ENCODE data around the gene UCP2. TPM values are rescaled to one million over a fixed set of nuclear protein-coding genes. Genes with fewer than 3 reads are reported as not detected.

The UCP2 gene
- total RNA-seq (10 to 100 TPM; 12.2 to 21.5 TPM), polyA plus RNA-seq (ENCODE audit: insufficient read length in 2 of 2) (10 to 100 TPM; 52.3 to 62.0 TPM)
- long read RNA-seq, donor 1, transcript UCP2-201 (8 exons, 2,113 nt) = major isoform, 8 of 8 reads
- long read RNA-seq, donor 1, partial matches to known transcripts = 0 of 8 reads
- long read RNA-seq, donor 1, other reads (novel, unspliced or antisense) = 0 of 8 reads
- long read RNA-seq, donor 2, transcript UCP2-201 (8 exons, 2,113 nt) = major isoform, 7 of 12 reads
- long read RNA-seq, donor 2, partial matches to known transcripts = 0 of 12 reads
- long read RNA-seq, donor 2, other reads (novel, unspliced or antisense) = 0 of 12 reads
- long read RNA-seq, donor 3, transcript UCP2-201 (8 exons, 2,113 nt) = major isoform, 10 of 12 reads
- long read RNA-seq, donor 3, partial matches to known transcripts = 0 of 12 reads
- long read RNA-seq, donor 3, other reads (novel, unspliced or antisense) = 0 of 12 reads
- long read RNA-seq, donor 4, transcript UCP2-201 (8 exons, 2,113 nt) = major isoform, 5 of 6 reads
- long read RNA-seq, donor 4, partial matches to known transcripts = 0 of 6 reads
- long read RNA-seq, donor 4, other reads (novel, unspliced or antisense) = 0 of 6 reads

DNA sequence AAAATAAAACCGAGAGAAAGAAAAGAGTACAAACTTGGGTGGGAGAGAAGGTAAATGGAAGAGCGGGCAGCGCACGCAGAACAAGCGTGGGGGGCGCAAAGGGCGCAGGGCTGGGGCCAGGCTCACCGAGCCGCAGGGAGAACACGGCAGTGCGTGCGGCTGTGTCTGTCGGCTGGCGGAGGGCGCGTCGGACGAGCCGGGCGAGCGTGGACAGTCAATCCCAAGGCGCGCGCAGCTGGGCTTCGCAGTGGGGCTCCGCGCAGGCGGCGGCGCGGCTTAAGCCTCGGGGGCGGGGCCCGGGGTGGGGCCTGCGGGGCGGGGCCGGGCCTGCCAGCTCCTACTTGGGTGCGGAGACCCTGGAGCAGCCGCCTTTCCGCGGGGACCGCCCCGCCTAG is at the start of gene UCP2:
Gene UCP2, minus strand, starts transcription at position 249 of the 395 bp plus-strand sequence. CDS start 4,465 bp downstream, outside the sequence.
- H3K4me3 ChIP-seq (ENCODE audit: low read depth, low read length) = peak within 1 kb of the TSS; percentile 92
- no peaks in the 10 kb centered on the region for H3K9me3 ChIP-seq (ENCODE audit: control insufficient read depth, insufficient read depth, low read length)
- peaks cover 10% of the 10 kb centered on the region for H3K36me3 ChIP-seq (ENCODE audit: control insufficient read depth, insufficient read depth, low read length)
- peak within 1 kb of the TSS; percentile 95 for H3K27ac ChIP-seq (ENCODE audit: low read depth, low read length)
- H3K4me1 ChIP-seq (ENCODE audit: control insufficient read depth, insufficient read depth, low read length) = peaks cover 32% of the 10 kb centered on the region
- WGBS (ENCODE audit: insufficient coverage) = under 1% methylated on average over 42 of the region's 43 CpGs
- DNase-seq (ENCODE audit: low read depth in 4 of 6, low spot score in 6 of 6) = peak in 5 of 6 donors; percentile 23 to 86 (median 52)
- no peaks in the 10 kb centered on the region for H3K27me3 ChIP-seq (ENCODE audit: control insufficient read depth, insufficient read depth, low read length)

- 94% methylated on average over 7 of the region's 9 CpGs for WGBS (ENCODE audit: insufficient coverage)
- H3K36me3 ChIP-seq (ENCODE audit: control insufficient read depth, insufficient read depth, low read length) = peaks cover 47% of the 10 kb centered on the region
Observed at GRCh38 chr11:74030723-74031676, 48.4 kb upstream of the UCP2 start.

GRCh38 chr11:74025467-74026166 is 43.0 kb upstream of the UCP2 start:
- Histone ChIP-seq H3K27me3 (ENCODE audit: control insufficient read depth, insufficient read depth, low read length) (no peaks in the 10 kb centered on the region), H3K36me3 (ENCODE audit: control insufficient read depth, insufficient read depth, low read length) (peaks cover 30% of the 10 kb centered on the region), H3K4me3 (ENCODE audit: low read depth, low read length) (no peak overlapping the region), H3K27ac (ENCODE audit: low read depth, low read length) (no peak overlapping the region), H3K4me1 (ENCODE audit: control insufficient read depth, insufficient read depth, low read length) (no peaks in the 10 kb centered on the region), H3K9me3 (ENCODE audit: control insufficient read depth, insufficient read depth, low read length) (no peaks in the 10 kb centered on the region)
- no peak for DNase-seq (ENCODE audit: low read depth in 4 of 6, low spot score in 6 of 6)
- 100% methylated on average over 4 of the region's 7 CpGs for WGBS (ENCODE audit: insufficient coverage)

More at GRCh38 chr11:74030723-74031676, 48.4 kb upstream of the UCP2 start:
- no peak overlapping the region for H3K4me3 ChIP-seq (ENCODE audit: low read depth, low read length)
- H3K4me1 ChIP-seq (ENCODE audit: control insufficient read depth, insufficient read depth, low read length) = no peaks in the 10 kb centered on the region
- H3K27me3 ChIP-seq (ENCODE audit: control insufficient read depth, insufficient read depth, low read length) = no peaks in the 10 kb centered on the region
- H3K9me3 ChIP-seq (ENCODE audit: control insufficient read depth, insufficient read depth, low read length) = no peaks in the 10 kb centered on the region
- DNase-seq (ENCODE audit: low read depth in 4 of 6, low spot score in 6 of 6) = no peak
- no peak overlapping the region for H3K27ac ChIP-seq (ENCODE audit: low read depth, low read length)

- H3K4me3 ChIP-seq (ENCODE audit: low read depth, low read length) = no peak overlapping the region
- H3K9me3 ChIP-seq (ENCODE audit: control insufficient read depth, insufficient read depth, low read length) = no peaks in the 10 kb centered on the region
- H3K4me1 ChIP-seq (ENCODE audit: control insufficient read depth, insufficient read depth, low read length) = peaks cover 3% of the 10 kb centered on the region
- peak in 2 of 6 donors; percentile 10 for DNase-seq (ENCODE audit: low read depth in 4 of 6, low spot score in 6 of 6)
- H3K27me3 ChIP-seq (ENCODE audit: control insufficient read depth, insufficient read depth, low read length) = no peaks in the 10 kb centered on the region
- no peak overlapping the region for H3K27ac ChIP-seq (ENCODE audit: low read depth, low read length)
- 71% methylated on average over 1 of the region's 2 CpGs for WGBS (ENCODE audit: insufficient coverage)
- H3K36me3 ChIP-seq (ENCODE audit: control insufficient read depth, insufficient read depth, low read length) = peaks cover 25% of the 10 kb centered on the region
Observed at GRCh38 chr11:74024261-74025029, 41.8 kb upstream of the UCP2 start.

GRCh38 chr11:74023276-74023675 is 40.6 kb upstream of the UCP2 start:
- H3K4me1 ChIP-seq (ENCODE audit: control insufficient read depth, insufficient read depth, low read length) = peaks cover 6% of the 10 kb centered on the region
- H3K4me3 ChIP-seq (ENCODE audit: low read depth, low read length) = no peak overlapping the region
- peaks cover 31% of the 10 kb centered on the region for H3K36me3 ChIP-seq (ENCODE audit: control insufficient read depth, insufficient read depth, low read length)
- H3K9me3 ChIP-seq (ENCODE audit: control insufficient read depth, insufficient read depth, low read length) = no peaks in the 10 kb centered on the region
- H3K27ac ChIP-seq (ENCODE audit: low read depth, low read length) = no peak overlapping the region
- H3K27me3 ChIP-seq (ENCODE audit: control insufficient read depth, insufficient read depth, low read length) = no peaks in the 10 kb centered on the region
- DNase-seq (ENCODE audit: low read depth in 4 of 6, low spot score in 6 of 6) = no peak

- Histone ChIP-seq H3K9me3 (ENCODE audit: control insufficient read depth, insufficient read depth, low read length) (no peaks in the 10 kb centered on the region), H3K4me3 (ENCODE audit: low read depth, low read length) (no peak overlapping the region), H3K27ac (ENCODE audit: low read depth, low read length) (no peak overlapping the region), H3K27me3 (ENCODE audit: control insufficient read depth, insufficient read depth, low read length) (no peaks in the 10 kb centered on the region), H3K36me3 (ENCODE audit: control insufficient read depth, insufficient read depth, low read length) (peaks cover 30% of the 10 kb centered on the region), H3K4me1 (ENCODE audit: control insufficient read depth, insufficient read depth, low read length) (peaks cover 6% of the 10 kb centered on the region)
- no peak for DNase-seq (ENCODE audit: low read depth in 4 of 6, low spot score in 6 of 6)
- 84% methylated on average over 3 of the region's 6 CpGs for whole genome bisulfite sequencing (ENCODE audit: insufficient coverage)
Observed at GRCh38 chr11:74022546-74022945, 39.9 kb upstream of the UCP2 start.

DNA sequence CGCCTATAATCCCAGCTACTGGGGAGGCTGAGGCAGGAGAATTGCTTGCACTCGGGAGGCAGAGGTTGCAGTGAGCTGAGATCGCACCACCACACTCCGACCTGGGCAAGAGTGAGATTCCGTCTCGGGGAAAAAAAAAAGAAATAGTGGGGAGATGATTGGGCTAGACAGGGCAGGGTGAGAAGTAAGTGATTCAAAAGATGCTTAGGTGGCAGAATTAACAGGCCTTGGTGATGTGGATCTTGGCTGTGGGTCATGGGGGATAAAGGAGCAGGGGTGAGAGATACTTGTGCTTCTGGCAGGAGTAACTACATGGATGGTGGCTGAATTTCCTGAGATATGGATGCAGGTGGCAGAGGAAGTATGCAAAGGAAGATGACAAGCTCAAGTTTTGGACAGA is 39.4 kb upstream of the UCP2 start:
- no peak overlapping the region for H3K4me3 ChIP-seq (ENCODE audit: low read depth, low read length)

GRCh38 chr11:74020539-74020938 is 37.9 kb upstream of the UCP2 start:
- DNase-seq (ENCODE audit: low read depth in 4 of 6, low spot score in 6 of 6) = no peak
- H3K36me3 ChIP-seq (ENCODE audit: control insufficient read depth, insufficient read depth, low read length) = peaks cover 44% of the 10 kb centered on the region
- H3K4me1 ChIP-seq (ENCODE audit: control insufficient read depth, insufficient read depth, low read length) = peaks cover 6% of the 10 kb centered on the region
- WGBS (ENCODE audit: insufficient coverage) = 84% methylated on average over 4 of the region's 4 CpGs
- H3K27me3 ChIP-seq (ENCODE audit: control insufficient read depth, insufficient read depth, low read length) = no peaks in the 10 kb centered on the region
- H3K27ac ChIP-seq (ENCODE audit: low read depth, low read length) = peak overlapping the region; percentile 17
- no peak overlapping the region for H3K4me3 ChIP-seq (ENCODE audit: low read depth, low read length)
- H3K9me3 ChIP-seq (ENCODE audit: control insufficient read depth, insufficient read depth, low read length) = no peaks in the 10 kb centered on the region

More for the DNA sequence above, 39.4 kb upstream of the UCP2 start:
- no peaks in the 10 kb centered on the region for H3K27me3 ChIP-seq (ENCODE audit: control insufficient read depth, insufficient read depth, low read length)
- no peak for DNase-seq (ENCODE audit: low read depth in 4 of 6, low spot score in 6 of 6)
- H3K4me1 ChIP-seq (ENCODE audit: control insufficient read depth, insufficient read depth, low read length) = peaks cover 6% of the 10 kb centered on the region
- no peaks in the 10 kb centered on the region for H3K9me3 ChIP-seq (ENCODE audit: control insufficient read depth, insufficient read depth, low read length)
- no peak overlapping the region for H3K27ac ChIP-seq (ENCODE audit: low read depth, low read length)
- 100% methylated on average over 5 of the region's 6 CpGs for WGBS (ENCODE audit: insufficient coverage)
- peaks cover 35% of the 10 kb centered on the region for H3K36me3 ChIP-seq (ENCODE audit: control insufficient read depth, insufficient read depth, low read length)
